Nephron (organoid): ENCODE results near the gene FES.

Source experiments
- H3K27ac Mint-ChIP-seq, 3 experiments: 2 replicates each; pipeline ENCODE4 v1.8.0; 2020; ENCODE audit warnings: mixed read lengths in 3 of 3, mild to moderate bottlenecking in 2 of 3, moderate library complexity in 1 of 3
- H3K27me3 Mint-ChIP-seq: 2 replicates; pipeline ENCODE4 v1.8.0; 2021; ENCODE audit warnings: low read depth, mild to moderate bottlenecking, moderate library complexity, mixed read lengths
- H3K36me3 Mint-ChIP-seq: 2 replicates; pipeline ENCODE4 v1.8.0; 2020; ENCODE audit warnings: low read depth, mixed read lengths
- H3K4me1 Mint-ChIP-seq: 2 replicates; pipeline ENCODE4 v1.8.0; 2020; ENCODE audit warnings: mixed read lengths
- H3K4me3 Mint-ChIP-seq, 3 experiments: 2 replicates each; pipeline ENCODE4 v1.8.0; 2020; ENCODE audit warnings: mild to moderate bottlenecking in 3 of 3, mixed read lengths in 3 of 3, moderate library complexity in 2 of 3
- H3K9me3 Mint-ChIP-seq: 2 replicates; pipeline ENCODE4 v1.8.0; 2020; ENCODE audit warnings: mixed read lengths
- CTCF ChIP-seq, 3 experiments: fragments of 200-600 bp; sonication (generic); IDR thresholded peaks; one replicate each; pipeline ENCODE4 v1.5.0; 2021; ENCODE audit warnings: antibody characterized with exemption in 3 of 3; ENCODE audit not compliant: unreplicated experiment in 3 of 3

Gene FES

GRCh38 chr15:90859234-90860131 is 24.8 kb upstream of the FES start:
- no peak for TF ChIP-seq CTCF (IDR thresholded peaks at IDR 0.05; ENCODE audit: unreplicated experiment in 3 of 3)
- no peaks in the 10 kb centered on the region for H3K36me3 Mint-ChIP-seq
- no peak overlapping the region for H3K27ac Mint-ChIP-seq
- H3K9me3 Mint-ChIP-seq = no peaks in the 10 kb centered on the region
- H3K4me1 Mint-ChIP-seq = no peaks in the 10 kb centered on the region
- H3K4me3 Mint-ChIP-seq = no peak overlapping the region
- H3K27me3 Mint-ChIP-seq = peaks cover 8% of the 10 kb centered on the region

- H3K4me1 Mint-ChIP-seq = no peaks in the 10 kb centered on the region
- no peaks in the 10 kb centered on the region for H3K9me3 Mint-ChIP-seq
- H3K4me3 Mint-ChIP-seq = no peak overlapping the region
- no peak for TF ChIP-seq CTCF (IDR thresholded peaks at IDR 0.05; ENCODE audit: unreplicated experiment in 3 of 3)
- peaks cover 8% of the 10 kb centered on the region for H3K27me3 Mint-ChIP-seq
- no peaks in the 10 kb centered on the region for H3K36me3 Mint-ChIP-seq
- H3K27ac Mint-ChIP-seq = no peak overlapping the region
Measured at GRCh38 chr15:90860450-90860849, 23.9 kb upstream of the FES start.

- H3K9me3 Mint-ChIP-seq = no peaks in the 10 kb centered on the region
- H3K27ac Mint-ChIP-seq = no peak overlapping the region
- no peaks in the 10 kb centered on the region for H3K36me3 Mint-ChIP-seq
- no peaks in the 10 kb centered on the region for H3K4me1 Mint-ChIP-seq
- no peak for TF ChIP-seq CTCF (IDR thresholded peaks at IDR 0.05; ENCODE audit: unreplicated experiment in 3 of 3)
- peaks cover 14% of the 10 kb centered on the region for H3K27me3 Mint-ChIP-seq
- H3K4me3 Mint-ChIP-seq = no peak overlapping the region
Measured at GRCh38 chr15:90860942-90861675, 23.2 kb upstream of the FES start.

GRCh38 chr15:90862487-90862886 is 21.8 kb upstream of the FES start:
- no peak overlapping the region for H3K27ac Mint-ChIP-seq
- no peak for TF ChIP-seq CTCF (IDR thresholded peaks at IDR 0.05; ENCODE audit: unreplicated experiment in 3 of 3)
- no peaks in the 10 kb centered on the region for H3K36me3 Mint-ChIP-seq
- H3K27me3 Mint-ChIP-seq = peaks cover 17% of the 10 kb centered on the region
- H3K9me3 Mint-ChIP-seq = no peaks in the 10 kb centered on the region
- H3K4me3 Mint-ChIP-seq = no peak overlapping the region
- H3K4me1 Mint-ChIP-seq = no peaks in the 10 kb centered on the region

GRCh38 chr15:90862964-90863778 is 21.1 kb upstream of the FES start:
- Mint-ChIP-seq H3K4me3 (no peak overlapping the region), H3K9me3 (no peaks in the 10 kb centered on the region), H3K36me3 (no peaks in the 10 kb centered on the region), H3K4me1 (peaks cover 3% of the 10 kb centered on the region), H3K27ac (no peak overlapping the region), H3K27me3 (peaks cover 16% of the 10 kb centered on the region)
- TF ChIP-seq CTCF (IDR thresholded peaks at IDR 0.05; ENCODE audit: unreplicated experiment in 3 of 3) = no peak
